Measurements from ENCODE around the gene VEZF1.

Gene VEZF1

DNA sequence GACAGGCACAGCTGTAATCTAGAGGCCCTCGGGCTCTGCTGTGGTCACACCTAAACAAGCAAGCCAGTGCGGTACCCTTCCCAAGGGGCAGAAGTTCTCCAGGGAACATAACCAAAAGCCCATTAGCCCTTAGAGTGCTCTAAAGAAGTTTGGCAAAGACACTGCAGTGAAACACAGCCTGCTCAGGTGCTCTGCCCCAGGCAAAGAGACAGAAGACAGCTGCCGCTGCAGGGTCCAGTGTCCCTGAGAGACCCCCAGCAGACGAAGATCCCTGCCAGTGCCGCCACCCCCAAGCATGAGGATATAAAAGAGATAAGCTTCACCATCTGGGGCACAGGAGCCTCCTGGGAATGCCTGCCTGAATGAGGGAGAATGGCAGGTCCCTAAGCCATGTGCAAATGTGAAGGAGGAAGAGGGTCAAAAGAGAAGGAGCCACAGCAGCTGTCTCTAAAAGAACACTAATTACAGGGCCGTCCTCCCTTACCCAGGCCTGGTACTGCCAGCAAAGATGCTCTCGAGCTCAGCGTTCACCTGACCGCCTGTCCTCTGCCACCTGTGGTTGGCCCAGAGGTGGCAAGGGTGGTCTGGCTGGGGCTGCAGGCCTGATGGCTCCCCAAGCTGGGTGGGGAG lies 62.6 kb downstream of the VEZF1 start:
- no peak for DNase-seq

DNA sequence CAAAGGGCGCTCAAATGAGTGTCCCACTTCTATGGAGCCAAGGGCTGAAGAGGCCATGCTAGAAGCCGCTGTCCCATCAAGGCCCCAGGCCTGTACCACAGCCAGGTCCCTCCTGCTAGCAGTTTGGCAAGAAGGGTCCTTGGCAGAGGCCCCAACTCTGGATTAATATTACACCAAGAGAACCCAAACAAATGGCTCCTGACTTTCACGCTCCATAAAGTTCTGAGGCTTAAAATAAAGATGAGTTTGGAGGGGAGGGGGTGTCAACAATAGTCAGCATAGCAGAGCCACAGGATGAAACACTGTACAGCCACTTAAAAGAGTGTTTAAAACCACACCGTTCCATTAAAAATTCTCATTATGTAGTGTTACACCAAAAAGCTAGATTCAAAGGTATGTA lies 63.4 kb downstream of the VEZF1 start:
- peak in 1 of 2 experiments; percentile 29 for DNase-seq
